Esophagus muscularis mucosa (tissue), 3 donors: ENCODE data around the gene SLC25A40.

Experiments used
- POLR2A ChIP-seq: fragments of 450-650 bp; IDR thresholded peaks from one replicate; pipeline ENCODE4 v1.6.1; 2017; ENCODE audit warnings: antibody characterized with exemption, moderate library complexity, mild to moderate bottlenecking, low read depth
- POLR2AphosphoS5 ChIP-seq, 2 donors: sonication (generic); formaldehyde crosslinking; IDR thresholded peaks; one replicate each; pipeline ENCODE4 v1.6.1; 2017; ENCODE audit warnings: antibody characterized with exemption in 2 of 2
- TF ChIP-seq, protein P1 (sequence below), 3 experiments: fragments of 200-600 bp in 2 of 3; fragments of 450-650 bp in 1 of 3; sonication (generic) in 2 of 3; IDR thresholded peaks; one replicate each; pipeline ENCODE4 v1.5.1; 2017 to 2019; ENCODE audit warnings: antibody characterized with exemption in 3 of 3, mild to moderate bottlenecking in 2 of 3, moderate library complexity in 1 of 3

DNA sequence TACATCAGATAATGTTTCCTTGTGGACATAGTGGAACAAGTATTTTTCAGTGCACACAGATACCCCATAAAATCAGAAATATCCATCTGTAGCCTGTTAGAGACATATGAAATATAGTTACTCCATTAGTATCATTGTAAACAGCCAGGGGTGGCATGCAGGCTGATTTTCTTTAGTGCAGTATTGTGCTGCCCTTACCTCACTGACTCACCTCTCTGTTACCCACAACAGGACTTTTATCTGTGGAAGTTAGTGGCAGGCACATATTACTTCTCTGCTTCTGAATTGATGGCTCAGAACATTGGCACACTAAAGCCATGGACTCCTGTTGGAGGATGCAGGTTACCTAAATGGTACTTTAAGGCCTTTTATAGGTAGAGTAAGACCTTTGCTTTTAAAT is 70.0 kb downstream of the SLC25A40 start:
- TF ChIP-seq, protein P1, sequence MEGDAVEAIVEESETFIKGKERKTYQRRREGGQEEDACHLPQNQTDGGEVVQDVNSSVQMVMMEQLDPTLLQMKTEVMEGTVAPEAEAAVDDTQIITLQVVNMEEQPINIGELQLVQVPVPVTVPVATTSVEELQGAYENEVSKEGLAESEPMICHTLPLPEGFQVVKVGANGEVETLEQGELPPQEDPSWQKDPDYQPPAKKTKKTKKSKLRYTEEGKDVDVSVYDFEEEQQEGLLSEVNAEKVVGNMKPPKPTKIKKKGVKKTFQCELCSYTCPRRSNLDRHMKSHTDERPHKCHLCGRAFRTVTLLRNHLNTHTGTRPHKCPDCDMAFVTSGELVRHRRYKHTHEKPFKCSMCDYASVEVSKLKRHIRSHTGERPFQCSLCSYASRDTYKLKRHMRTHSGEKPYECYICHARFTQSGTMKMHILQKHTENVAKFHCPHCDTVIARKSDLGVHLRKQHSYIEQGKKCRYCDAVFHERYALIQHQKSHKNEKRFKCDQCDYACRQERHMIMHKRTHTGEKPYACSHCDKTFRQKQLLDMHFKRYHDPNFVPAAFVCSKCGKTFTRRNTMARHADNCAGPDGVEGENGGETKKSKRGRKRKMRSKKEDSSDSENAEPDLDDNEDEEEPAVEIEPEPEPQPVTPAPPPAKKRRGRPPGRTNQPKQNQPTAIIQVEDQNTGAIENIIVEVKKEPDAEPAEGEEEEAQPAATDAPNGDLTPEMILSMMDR (IDR thresholded peaks at IDR 0.05), result no peak
- TF ChIP-seq POLR2A (no peak), POLR2AphosphoS5 (IDR thresholded peaks at IDR 0.05) (no peak)
